BE2C (cell line): ENCODE measurements around the gene SLC16A9.

Source experiments
- DNase-seq: peaks from one replicate; pipeline ENCODE4 v3.0.0-alpha.2; 2020
- H3K27me3 ChIP-seq: fragments of 250-450 bp; sonication (Bioruptor Pico); 2 replicates; pipeline ENCODE4 v1.5.1; 2020; ENCODE audit warnings: mild to moderate bottlenecking
- H3K36me3 ChIP-seq: fragments of 250-450 bp; sonication (Bioruptor Pico); 2 replicates; pipeline ENCODE4 v1.5.1; 2020; ENCODE audit warnings: mild to moderate bottlenecking
- H3K4me1 ChIP-seq: fragments of 250-450 bp; sonication (Bioruptor Pico); 2 replicates; pipeline ENCODE4 v1.5.1; 2020
- H3K4me3 ChIP-seq: 2 replicates; pipeline ENCODE4 v1.5.1; 2011; ENCODE audit warnings: low read depth, low read length
- H3K9me3 ChIP-seq: fragments of 250-450 bp; sonication (Bioruptor Pico); 2 replicates; pipeline ENCODE4 v1.5.1; 2020
- TF ChIP-seq, protein P1 (sequence below): IDR thresholded peaks from 2 replicates; pipeline ENCODE4 v1.5.1; 2012; ENCODE audit warnings: mild to moderate bottlenecking, low read depth, low read length

Gene SLC16A9

DNA sequence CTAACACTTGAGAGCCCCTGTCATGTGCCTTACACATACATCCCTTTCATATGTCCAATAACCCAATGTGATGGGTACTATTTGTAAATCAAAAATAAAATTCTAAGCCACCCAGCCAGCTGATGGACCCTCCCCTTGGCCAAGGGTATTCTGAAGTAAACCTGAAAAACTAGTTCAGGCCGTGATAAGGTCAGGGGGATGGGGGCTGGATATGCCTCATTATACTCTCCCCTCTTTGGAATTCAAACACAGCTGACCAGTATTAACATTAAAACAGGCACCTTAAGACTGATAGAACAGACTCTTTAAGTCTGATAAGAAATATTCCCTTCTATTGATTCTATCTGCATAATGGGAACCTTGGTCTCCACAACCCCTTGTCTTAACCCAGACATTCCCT lies 51.9 kb downstream of the SLC16A9 start:
- Histone ChIP-seq H3K4me3 (no peak overlapping the region), H3K27me3 (no peaks in the 10 kb centered on the region), H3K36me3 (no peaks in the 10 kb centered on the region), H3K9me3 (no peaks in the 10 kb centered on the region), H3K4me1 (no peaks in the 10 kb centered on the region)
- DNase-seq = no peak
- TF ChIP-seq, protein P1, sequence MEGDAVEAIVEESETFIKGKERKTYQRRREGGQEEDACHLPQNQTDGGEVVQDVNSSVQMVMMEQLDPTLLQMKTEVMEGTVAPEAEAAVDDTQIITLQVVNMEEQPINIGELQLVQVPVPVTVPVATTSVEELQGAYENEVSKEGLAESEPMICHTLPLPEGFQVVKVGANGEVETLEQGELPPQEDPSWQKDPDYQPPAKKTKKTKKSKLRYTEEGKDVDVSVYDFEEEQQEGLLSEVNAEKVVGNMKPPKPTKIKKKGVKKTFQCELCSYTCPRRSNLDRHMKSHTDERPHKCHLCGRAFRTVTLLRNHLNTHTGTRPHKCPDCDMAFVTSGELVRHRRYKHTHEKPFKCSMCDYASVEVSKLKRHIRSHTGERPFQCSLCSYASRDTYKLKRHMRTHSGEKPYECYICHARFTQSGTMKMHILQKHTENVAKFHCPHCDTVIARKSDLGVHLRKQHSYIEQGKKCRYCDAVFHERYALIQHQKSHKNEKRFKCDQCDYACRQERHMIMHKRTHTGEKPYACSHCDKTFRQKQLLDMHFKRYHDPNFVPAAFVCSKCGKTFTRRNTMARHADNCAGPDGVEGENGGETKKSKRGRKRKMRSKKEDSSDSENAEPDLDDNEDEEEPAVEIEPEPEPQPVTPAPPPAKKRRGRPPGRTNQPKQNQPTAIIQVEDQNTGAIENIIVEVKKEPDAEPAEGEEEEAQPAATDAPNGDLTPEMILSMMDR = no peak

DNA sequence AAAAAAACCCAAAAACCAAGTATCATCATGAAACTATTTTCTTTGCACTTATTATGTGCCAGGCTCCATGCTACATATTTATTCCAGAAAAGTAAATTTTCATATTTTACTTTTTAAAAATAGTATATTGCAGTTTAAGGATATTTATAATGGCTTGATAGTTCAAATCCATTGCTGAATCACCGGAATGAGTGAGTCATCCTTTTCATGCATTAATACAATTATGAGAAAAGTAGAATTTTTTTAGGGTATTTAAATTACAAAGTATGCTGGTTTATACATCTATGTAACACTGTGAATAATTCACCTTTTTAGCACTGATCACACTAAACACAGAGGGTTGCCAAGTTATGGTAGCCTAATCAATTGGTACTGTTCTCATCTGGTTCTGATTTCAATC lies 54.3 kb downstream of the SLC16A9 start:
- no peak overlapping the region for H3K4me3 ChIP-seq
- TF ChIP-seq, protein P1 = no peak
- no peak for DNase-seq
- no peaks in the 10 kb centered on the region for H3K27me3 ChIP-seq
- no peaks in the 10 kb centered on the region for H3K4me1 ChIP-seq
- H3K36me3 ChIP-seq = no peaks in the 10 kb centered on the region
- no peaks in the 10 kb centered on the region for H3K9me3 ChIP-seq

GRCh38 chr10:59654007-59654406 lies 55.6 kb downstream of the SLC16A9 start:
- DNase-seq = no peak
- TF ChIP-seq, protein P1 = no peak
- Histone ChIP-seq H3K27me3 (no peaks in the 10 kb centered on the region), H3K4me3 (no peak overlapping the region), H3K4me1 (no peaks in the 10 kb centered on the region), H3K36me3 (no peaks in the 10 kb centered on the region), H3K9me3 (no peaks in the 10 kb centered on the region)

- no peak for DNase-seq
- H3K27me3 ChIP-seq = no peaks in the 10 kb centered on the region
- H3K4me3 ChIP-seq = no peak overlapping the region
- no peaks in the 10 kb centered on the region for H3K36me3 ChIP-seq
- H3K9me3 ChIP-seq = no peaks in the 10 kb centered on the region
- TF ChIP-seq, protein P1 = no peak
- no peaks in the 10 kb centered on the region for H3K4me1 ChIP-seq
Measured at GRCh38 chr10:59651902-59652301, 57.7 kb downstream of the SLC16A9 start.

GRCh38 chr10:59649606-59650346 lies 59.9 kb downstream of the SLC16A9 start:
- Histone ChIP-seq H3K27me3 (no peaks in the 10 kb centered on the region), H3K9me3 (no peaks in the 10 kb centered on the region), H3K4me3 (no peak overlapping the region), H3K4me1 (no peaks in the 10 kb centered on the region), H3K36me3 (no peaks in the 10 kb centered on the region)
- TF ChIP-seq, protein P1 = no peak
- DNase-seq = no peak

- H3K4me3 ChIP-seq = no peak overlapping the region
- no peak for DNase-seq
- TF ChIP-seq, protein P1 = no peak
- no peaks in the 10 kb centered on the region for H3K36me3 ChIP-seq
- no peaks in the 10 kb centered on the region for H3K9me3 ChIP-seq
- no peaks in the 10 kb centered on the region for H3K27me3 ChIP-seq
- no peaks in the 10 kb centered on the region for H3K4me1 ChIP-seq
Measured at GRCh38 chr10:59648711-59649201, 60.9 kb downstream of the SLC16A9 start.
